Measurements from ENCODE around the gene SYT10.

GRCh38 chr12:33349791-33350190 is 89.8 kb downstream of the SYT10 start:
- TF ChIP-seq, protein P1, sequence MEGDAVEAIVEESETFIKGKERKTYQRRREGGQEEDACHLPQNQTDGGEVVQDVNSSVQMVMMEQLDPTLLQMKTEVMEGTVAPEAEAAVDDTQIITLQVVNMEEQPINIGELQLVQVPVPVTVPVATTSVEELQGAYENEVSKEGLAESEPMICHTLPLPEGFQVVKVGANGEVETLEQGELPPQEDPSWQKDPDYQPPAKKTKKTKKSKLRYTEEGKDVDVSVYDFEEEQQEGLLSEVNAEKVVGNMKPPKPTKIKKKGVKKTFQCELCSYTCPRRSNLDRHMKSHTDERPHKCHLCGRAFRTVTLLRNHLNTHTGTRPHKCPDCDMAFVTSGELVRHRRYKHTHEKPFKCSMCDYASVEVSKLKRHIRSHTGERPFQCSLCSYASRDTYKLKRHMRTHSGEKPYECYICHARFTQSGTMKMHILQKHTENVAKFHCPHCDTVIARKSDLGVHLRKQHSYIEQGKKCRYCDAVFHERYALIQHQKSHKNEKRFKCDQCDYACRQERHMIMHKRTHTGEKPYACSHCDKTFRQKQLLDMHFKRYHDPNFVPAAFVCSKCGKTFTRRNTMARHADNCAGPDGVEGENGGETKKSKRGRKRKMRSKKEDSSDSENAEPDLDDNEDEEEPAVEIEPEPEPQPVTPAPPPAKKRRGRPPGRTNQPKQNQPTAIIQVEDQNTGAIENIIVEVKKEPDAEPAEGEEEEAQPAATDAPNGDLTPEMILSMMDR (IDR thresholded peaks at IDR 0.05) = no peak
- no peak for TF ChIP-seq POLR2A (IDR thresholded peaks at IDR 0.05)
